ENCODE data around the gene TMEM121.

TMEM121 gene

DNA sequence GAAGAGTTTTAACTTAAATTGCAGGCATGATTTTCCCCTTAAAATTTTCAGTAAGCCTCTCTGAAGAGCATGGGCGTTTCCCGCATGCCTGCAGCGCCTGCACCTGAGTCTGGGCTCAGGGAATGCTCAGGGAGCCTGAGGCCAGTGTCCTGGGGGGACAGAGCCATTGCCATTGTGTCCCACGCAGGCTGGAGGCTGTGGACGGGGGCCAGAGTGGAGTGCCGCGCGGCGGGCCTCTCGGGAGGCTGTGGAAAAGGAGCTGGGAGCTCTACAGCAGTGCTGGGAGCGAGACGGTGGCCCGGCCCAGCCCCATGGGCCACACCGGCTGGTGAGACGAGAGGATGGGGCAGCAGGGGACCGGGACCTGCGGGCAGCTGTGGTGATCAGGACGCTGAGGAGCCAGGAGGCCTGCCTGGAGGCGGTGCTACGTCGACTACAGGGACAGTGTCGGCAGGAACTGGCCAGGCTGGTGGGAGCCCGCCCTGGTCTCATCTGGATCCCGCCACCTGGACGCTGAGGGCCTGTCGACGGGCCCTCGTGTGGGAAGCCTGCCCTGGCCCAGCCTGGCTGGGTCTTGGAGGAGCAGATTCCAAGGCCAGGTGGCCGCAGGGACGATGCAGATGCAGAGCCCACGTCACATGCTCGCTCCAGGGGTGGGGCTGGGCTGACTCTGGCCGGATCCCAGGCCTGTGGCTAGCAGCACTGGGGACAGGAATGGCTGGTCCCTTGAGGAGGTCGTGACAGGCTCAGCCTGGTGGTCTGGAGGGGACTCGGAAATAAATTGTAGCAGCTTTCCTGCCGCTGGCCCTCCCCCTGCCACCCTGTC is 27.7 kb upstream of the TMEM121 start:
- peak; percentile 37 for DNase-seq

DNA sequence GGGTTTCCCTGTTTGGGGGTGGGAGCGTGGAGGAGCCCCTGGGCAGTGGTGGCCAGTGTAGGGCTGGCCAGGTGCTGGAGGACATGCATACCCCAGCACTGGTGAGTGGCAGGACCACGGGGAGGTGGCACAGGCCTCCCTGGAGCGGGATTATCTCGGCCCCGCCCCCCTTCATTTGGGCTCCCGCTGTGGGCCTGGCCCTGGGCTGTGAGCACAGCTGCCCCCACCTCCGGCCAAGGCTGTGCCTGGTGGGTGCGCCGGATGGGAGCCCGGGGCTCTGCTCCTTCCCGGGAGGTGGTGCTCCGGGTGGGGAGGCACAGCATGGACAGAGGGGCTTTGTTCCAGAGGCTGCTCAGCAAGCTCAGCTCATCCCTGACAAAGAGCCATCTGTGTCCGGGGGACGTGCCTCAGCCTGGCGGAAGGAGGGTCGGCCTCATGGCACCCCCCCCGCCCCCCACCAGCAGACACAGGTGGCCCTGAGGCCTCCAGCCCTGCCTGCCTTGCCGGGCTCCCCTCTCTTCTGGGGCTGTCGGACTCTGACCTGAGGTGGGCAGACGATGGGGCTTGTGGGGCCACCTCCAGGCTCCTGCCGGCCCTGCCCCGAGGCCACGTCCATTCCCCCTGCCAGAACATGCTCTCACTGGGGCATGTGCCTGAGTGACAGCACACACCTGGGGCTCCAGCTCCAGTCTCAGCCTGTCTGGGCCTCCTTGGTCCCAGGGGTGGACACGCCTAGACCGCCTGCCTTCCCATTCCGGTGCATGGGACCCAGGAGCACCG is 26.9 kb upstream of the TMEM121 start:
- peak; percentile 23 for DNase-seq

GRCh38 chr14:105500036-105500725 is 26.2 kb upstream of the TMEM121 start:
- peak; percentile 28 for DNase-seq

GRCh38 chr14:105500726-105501101 is 25.7 kb upstream of the TMEM121 start:
- DNase-seq = no peak

- DNase-seq = peak; percentile 32
These were observed 24.7 kb upstream of the TMEM121 start for GRCh38 chr14:105501504-105502291.

DNA sequence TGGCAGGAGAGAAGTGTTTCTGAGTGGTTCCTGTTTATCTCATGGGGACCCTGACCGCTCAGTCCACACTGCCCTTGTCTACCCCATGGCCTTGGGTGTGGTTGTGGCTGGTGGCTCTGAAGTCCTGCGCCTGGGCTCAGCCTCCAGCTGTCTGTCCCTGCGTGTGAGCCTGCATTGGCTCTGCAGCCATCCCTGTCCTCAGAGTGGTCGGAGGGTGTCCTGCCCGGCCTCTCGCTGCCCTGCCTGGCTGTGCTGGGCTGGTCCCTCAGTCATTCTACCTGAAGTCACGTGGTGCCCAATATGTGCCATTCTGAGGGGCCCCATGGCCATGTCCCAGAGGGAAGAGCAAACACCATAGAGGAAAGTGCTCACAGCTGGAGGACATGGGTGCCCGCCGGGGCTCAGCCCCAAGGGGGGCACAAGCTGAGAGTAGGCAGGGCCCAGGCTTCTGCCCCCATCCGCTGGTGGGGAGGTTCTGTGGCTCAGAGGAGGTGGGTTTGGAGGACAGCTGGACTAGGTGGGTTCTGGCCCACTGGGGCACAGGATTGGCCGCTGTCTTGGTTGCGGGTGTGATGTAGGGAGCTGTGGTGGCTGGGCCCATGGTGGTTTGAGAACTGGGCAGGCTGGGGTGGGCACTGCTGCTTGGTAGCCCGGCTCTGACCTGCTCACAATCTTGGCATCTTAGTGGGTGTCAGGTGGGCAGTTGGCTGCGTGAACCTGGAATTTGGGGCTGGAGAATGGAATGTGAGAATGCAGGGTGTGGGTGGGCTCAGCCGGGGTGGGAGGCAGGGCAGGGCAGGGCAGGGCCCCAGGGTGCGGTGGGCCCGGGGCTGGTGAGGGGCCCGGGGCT is 23.7 kb upstream of the TMEM121 start:
- peak; percentile 24 for DNase-seq

- peak; percentile 18 for DNase-seq
These were observed 23.1 kb upstream of the TMEM121 start for GRCh38 chr14:105503296-105503640.

DNA sequence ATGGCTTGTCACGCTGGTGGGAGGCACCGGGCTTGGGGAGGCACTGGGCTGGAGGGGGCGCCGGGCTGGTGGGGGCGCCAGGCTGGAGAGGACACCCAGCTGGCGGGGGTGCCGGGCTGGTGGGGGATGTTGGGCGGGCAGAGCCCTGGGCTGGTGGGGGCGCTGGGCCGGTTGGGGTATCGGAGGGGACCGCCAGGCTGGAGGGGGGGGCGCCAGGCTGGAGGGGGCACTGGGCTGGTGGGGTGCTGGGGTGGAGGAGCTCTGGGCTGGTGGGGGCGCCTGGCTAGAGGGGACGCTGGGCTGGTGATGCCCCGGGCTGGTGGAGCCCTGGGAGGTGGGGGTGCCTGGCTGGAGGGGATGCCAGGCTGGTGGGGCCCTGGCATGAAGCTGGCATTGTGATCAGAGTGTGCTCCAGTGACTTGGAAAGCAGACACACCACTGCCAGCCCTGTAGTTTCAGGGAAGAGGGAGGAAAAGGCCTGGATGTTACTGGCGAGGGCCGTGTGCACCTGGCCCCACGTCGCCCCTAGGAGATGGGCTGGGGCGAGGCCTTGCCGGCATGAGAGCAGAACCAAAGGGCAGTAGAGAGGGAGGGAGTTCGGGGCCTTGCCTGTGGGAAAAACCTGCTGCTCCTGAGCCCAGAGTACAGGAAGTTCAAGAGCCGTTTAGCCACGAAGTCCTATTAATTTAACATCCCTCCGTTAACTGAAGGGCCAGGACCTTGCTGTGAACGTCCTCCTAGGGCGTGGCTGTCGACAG is 22.3 kb upstream of the TMEM121 start:
- DNase-seq = peak; percentile 24

- DNase-seq = no peak
These were observed 21.3 kb upstream of the TMEM121 start for GRCh38 chr14:105505101-105505500.

DNA sequence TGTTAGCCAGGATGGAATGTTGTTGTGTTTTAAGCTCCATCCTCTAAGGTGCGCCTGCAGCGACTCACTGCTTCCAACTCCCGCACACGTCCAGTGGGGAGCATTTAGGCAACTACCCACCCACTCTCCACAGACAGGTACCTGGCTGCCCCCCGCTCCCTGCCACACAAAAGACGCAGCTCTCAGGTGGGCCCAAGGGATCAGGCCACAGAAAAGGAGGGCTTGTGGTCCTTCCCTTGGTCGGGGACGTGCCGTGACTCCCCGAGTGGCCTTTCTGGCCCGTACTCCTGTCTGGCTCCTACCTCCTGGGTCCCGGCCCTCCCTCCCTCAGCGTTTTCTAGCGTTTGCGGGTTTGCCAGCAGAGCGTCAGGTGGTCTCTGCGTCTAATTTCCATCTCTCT is 19.1 kb upstream of the TMEM121 start:
- DNase-seq = no peak

GRCh38 chr14:105508069-105508468 is 18.3 kb upstream of the TMEM121 start:
- DNase-seq = no peak

GRCh38 chr14:105508601-105509000 is 17.8 kb upstream of the TMEM121 start:
- no peak for DNase-seq

DNA sequence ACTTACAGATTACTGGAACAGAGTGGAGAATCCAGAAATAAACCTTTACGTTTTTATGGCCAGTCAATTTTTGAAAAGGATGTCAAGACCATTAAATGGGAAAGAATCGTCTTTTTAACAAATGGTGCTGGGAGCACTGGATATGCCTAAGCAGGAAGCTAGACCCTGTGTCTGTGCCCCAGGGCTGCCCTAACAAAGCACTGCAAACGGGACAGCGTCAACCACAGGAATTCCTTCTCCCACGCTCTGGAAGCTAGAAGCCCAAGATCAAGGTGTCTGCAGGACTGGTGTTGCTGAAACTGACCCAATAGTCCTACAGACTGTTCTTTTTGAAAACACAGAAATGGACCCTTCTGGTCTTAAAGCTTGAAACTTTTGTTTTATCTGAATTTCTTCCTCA is 9.3 kb upstream of the TMEM121 start:
- DNase-seq = no peak

- DNase-seq = no peak
These were observed 6.3 kb upstream of the TMEM121 start for GRCh38 chr14:105519946-105520698.

DNA sequence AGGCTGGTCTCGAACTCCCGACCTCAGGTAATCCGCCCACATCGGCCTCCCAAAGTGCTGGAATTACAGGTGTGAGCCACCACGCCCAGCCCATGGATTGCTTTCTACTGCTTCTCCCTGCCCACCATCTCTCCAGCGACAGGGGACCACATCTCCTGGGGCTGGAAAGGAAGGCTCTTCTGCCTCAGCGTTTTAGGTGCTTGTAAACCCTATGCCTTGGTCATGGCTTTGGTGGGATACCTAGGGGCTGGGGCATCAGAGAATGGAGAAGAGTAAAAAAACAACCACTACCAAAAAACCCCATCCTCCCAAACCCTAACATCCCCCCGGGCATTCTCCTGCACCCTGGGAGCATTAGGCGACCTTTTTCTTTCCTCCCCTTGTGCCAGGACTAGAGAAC is 1.1 kb upstream of the TMEM121 start:
- no peak for DNase-seq

- DNase-seq = no peak
These were observed 495 bp downstream of the TMEM121 start for GRCh38 chr14:105526776-105527380.

- DNase-seq = no peak
These were observed 1.0 kb downstream of the TMEM121 start for GRCh38 chr14:105527381-105527825.

DNA sequence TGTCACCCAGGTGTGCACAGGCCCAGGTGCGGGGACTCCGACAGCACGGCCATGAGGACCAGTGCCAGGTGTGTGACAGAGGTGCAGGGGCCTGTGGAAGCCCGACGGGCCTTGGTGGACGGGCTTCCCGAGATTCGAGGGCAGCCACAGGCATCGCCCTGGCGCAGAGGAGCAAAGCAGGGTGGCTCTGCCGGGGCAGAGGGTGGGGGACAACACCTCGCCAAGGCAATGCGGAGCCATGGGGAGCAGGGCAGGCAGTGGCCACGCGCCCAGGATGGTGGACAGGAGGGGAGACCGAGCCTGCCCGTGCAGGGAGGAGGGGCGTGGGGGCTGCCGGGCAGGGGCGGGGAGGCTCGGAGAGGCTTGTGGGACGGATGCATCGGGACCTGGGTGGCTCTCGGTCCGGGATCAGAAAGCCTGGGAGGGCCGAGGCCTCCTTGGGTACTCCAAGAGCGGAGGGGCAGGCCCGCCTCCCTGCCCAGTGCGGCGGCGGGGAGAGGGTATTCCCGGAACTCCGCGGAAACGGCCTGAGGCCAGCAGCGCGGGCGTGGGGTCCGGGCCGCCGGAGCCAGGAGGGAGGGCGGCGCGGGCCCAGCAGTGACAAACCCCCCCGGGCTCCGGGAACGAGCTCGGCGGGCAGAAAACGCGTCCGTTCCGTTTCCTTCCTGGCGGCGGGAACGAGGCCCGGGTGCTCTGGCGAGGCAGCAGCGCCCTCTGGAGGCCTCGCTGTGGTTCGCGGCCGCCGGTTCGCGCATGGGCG is 1.6 kb downstream of the TMEM121 start:
- peak; percentile 85 for DNase-seq
